ENCODE results near the gene NACC2. TPM values are rescaled to one million over a fixed set of nuclear protein-coding genes. Genes with fewer than 3 reads are reported as not detected.

NACC2 gene
- total and polyA plus RNA-seq, 2 donors (not counting 1 experiment from before 2014, with no cell fraction given) = 0.34 to 1.9 TPM

DNA sequence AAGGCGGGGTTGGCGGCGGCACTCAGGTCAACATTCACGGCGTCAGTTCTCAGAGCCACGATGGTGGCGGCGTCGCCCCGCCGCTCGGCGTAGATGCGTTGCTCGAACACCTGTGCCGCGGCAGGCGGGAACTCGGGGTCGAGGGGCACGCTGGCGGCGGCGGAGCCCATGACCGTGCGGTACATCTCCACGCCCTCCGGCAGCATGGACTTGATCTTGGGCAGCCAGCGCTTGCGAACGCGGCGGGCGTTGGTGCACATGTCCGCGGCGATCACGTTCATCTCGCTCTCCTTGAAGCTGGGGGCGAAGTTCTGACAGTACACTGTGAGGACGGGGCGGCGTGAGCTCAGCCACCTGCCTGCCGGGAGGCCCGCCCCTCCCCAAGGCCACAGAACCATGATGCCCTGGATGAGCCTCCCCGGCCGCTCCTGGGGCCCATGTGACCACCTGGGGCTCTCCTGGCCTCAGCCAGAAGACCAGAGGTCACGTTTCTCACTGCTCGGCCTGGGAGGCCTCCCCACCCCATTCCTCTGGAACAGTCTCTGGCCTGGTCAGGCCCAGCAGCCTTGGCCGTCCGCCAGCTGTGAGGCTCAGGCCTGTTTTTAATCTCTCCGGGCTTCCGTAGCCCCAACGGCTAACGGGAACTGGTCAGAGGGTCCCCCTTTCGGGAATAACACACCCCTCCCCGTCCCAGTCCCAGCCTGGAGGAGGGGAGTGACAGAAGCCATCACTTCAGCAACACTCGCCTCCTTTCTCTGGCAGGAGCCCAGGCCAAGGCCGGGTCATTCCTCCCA lies 83.2 kb downstream of the NACC2 start:
- no peak overlapping the region for H3K27ac ChIP-seq (ENCODE audit: low read length in 2 of 2)
- H3K9ac ChIP-seq (ENCODE audit: low read length) = no peak overlapping the region
- no peaks in the 10 kb centered on the region for H3K36me3 ChIP-seq (replicated peaks in 1 of 2; ENCODE audit: control extremely low read depth in 1 of 2, control insufficient read depth in 1 of 2, extremely low read depth in 1 of 2, insufficient read depth in 2 of 2, low read length in 1 of 2)
- no peaks in the 10 kb centered on the region for H3K4me1 ChIP-seq (ENCODE audit: control insufficient read depth in 2 of 2, insufficient read depth in 2 of 2, low read length in 2 of 2)
- 97% methylated on average over 59 of the region's 59 CpGs for WGBS (ENCODE audit: insufficient coverage)
- H3K9me3 Mint-ChIP-seq (ENCODE audit: insufficient read depth) = no peaks in the 10 kb centered on the region
- CTCF ChIA-PET = no interaction called here
- H4K20me1 ChIP-seq (ENCODE audit: control insufficient read depth, insufficient read depth, low read length, poor library complexity, severe bottlenecking) = no peaks in the 10 kb centered on the region
- H3K27me3 Mint-ChIP-seq = no peaks in the 10 kb centered on the region
- no peak for ATAC-seq (ENCODE audit: low read depth)
- no peaks in the 10 kb centered on the region for H3K4me1 Mint-ChIP-seq
- no peak overlapping the region for H3K4me3 Mint-ChIP-seq
- H3K79me2 ChIP-seq (ENCODE audit: control insufficient read depth, insufficient read depth, low read length) = no peaks in the 10 kb centered on the region
- intact Hi-C loops (cut with micrococcal nuclease) = no loop called here
- DNase-seq = no peak
- H3K27me3 ChIP-seq (replicated peaks in 1 of 4; ENCODE audit: control extremely low read depth in 1 of 4, control insufficient read depth in 3 of 4, insufficient read depth in 4 of 4, low read length in 3 of 4) = no peaks in the 10 kb centered on the region
- no peak overlapping the region for H2AFZ ChIP-seq (ENCODE audit: insufficient read depth, low read depth, low read length, poor library complexity, severe bottlenecking)
- H3K4me3 ChIP-seq (ENCODE audit: control extremely low read depth in 1 of 5, extremely low read depth in 1 of 5, insufficient read depth in 1 of 5, low read depth in 2 of 5, low read length in 4 of 5) = no peak overlapping the region
- POLR2A ChIA-PET = no interaction called here
- no peak for TF ChIP-seq EZH2 (IDR thresholded peaks at IDR 0.05; ENCODE audit: borderline replicate concordance, insufficient read depth, low read depth, low read length, poor library complexity, severe bottlenecking)
- TF ChIP-seq, protein P1, sequence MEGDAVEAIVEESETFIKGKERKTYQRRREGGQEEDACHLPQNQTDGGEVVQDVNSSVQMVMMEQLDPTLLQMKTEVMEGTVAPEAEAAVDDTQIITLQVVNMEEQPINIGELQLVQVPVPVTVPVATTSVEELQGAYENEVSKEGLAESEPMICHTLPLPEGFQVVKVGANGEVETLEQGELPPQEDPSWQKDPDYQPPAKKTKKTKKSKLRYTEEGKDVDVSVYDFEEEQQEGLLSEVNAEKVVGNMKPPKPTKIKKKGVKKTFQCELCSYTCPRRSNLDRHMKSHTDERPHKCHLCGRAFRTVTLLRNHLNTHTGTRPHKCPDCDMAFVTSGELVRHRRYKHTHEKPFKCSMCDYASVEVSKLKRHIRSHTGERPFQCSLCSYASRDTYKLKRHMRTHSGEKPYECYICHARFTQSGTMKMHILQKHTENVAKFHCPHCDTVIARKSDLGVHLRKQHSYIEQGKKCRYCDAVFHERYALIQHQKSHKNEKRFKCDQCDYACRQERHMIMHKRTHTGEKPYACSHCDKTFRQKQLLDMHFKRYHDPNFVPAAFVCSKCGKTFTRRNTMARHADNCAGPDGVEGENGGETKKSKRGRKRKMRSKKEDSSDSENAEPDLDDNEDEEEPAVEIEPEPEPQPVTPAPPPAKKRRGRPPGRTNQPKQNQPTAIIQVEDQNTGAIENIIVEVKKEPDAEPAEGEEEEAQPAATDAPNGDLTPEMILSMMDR (IDR thresholded peaks at IDR 0.05) = no peak
- H3K9me3 ChIP-seq (ENCODE audit: control extremely low read depth in 1 of 3, control insufficient read depth in 2 of 3, insufficient read depth in 1 of 3, low read length in 2 of 3) = no peaks in the 10 kb centered on the region
- no peak overlapping the region for H3K27ac Mint-ChIP-seq
- no peak overlapping the region for H3K4me2 ChIP-seq (replicated peaks; ENCODE audit: low read depth, low read length, poor library complexity, severe bottlenecking)

DNA sequence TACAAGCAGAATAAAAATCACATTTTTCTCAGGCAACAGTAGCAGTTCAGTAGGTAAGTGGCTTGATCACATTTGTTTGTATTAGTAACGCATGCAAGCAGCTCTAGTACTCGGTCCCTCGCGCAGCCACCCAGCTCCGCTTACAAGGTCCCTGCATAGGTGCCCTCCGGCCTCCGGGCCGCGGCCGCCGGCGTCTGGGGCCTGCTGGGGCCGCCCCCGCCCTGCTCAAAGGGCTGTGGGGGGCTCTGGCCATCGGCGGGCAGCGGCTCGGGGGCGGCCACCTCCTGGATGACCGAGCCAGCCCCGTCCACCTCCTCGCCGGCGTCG lies 83.8 kb downstream of the NACC2 start:
- Histone ChIP-seq H3K4me1 (ENCODE audit: control insufficient read depth in 2 of 2, insufficient read depth in 2 of 2, low read length in 2 of 2) (no peaks in the 10 kb centered on the region), H3K4me3 (ENCODE audit: control extremely low read depth in 1 of 5, extremely low read depth in 1 of 5, insufficient read depth in 1 of 5, low read depth in 2 of 5, low read length in 4 of 5) (no peak overlapping the region), H3K27me3 (replicated peaks in 1 of 4; ENCODE audit: control extremely low read depth in 1 of 4, control insufficient read depth in 3 of 4, insufficient read depth in 4 of 4, low read length in 3 of 4) (no peaks in the 10 kb centered on the region), H4K20me1 (ENCODE audit: control insufficient read depth, insufficient read depth, low read length, poor library complexity, severe bottlenecking) (no peaks in the 10 kb centered on the region), H3K4me2 (replicated peaks; ENCODE audit: low read depth, low read length, poor library complexity, severe bottlenecking) (no peak overlapping the region), H3K36me3 (replicated peaks in 1 of 2; ENCODE audit: control extremely low read depth in 1 of 2, control insufficient read depth in 1 of 2, extremely low read depth in 1 of 2, insufficient read depth in 2 of 2, low read length in 1 of 2) (no peaks in the 10 kb centered on the region), H3K9ac (ENCODE audit: low read length) (no peak overlapping the region), H2AFZ (ENCODE audit: insufficient read depth, low read depth, low read length, poor library complexity, severe bottlenecking) (no peak overlapping the region), H3K27ac (ENCODE audit: low read length in 2 of 2) (no peak overlapping the region), H3K9me3 (ENCODE audit: control extremely low read depth in 1 of 3, control insufficient read depth in 2 of 3, insufficient read depth in 1 of 3, low read length in 2 of 3) (no peaks in the 10 kb centered on the region), H3K79me2 (ENCODE audit: control insufficient read depth, insufficient read depth, low read length) (no peaks in the 10 kb centered on the region)
- Mint-ChIP-seq H3K27ac (no peak overlapping the region), H3K9me3 (ENCODE audit: insufficient read depth) (no peaks in the 10 kb centered on the region), H3K4me3 (no peak overlapping the region), H3K4me1 (no peaks in the 10 kb centered on the region), H3K27me3 (no peaks in the 10 kb centered on the region)
- ATAC-seq (ENCODE audit: low read depth) (no peak), DNase-seq (no peak)
- intact Hi-C loops (cut with micrococcal nuclease) = no loop called here
- TF ChIP-seq, protein P1 (IDR thresholded peaks at IDR 0.05) = no peak
- no peak for TF ChIP-seq EZH2 (IDR thresholded peaks at IDR 0.05; ENCODE audit: borderline replicate concordance, insufficient read depth, low read depth, low read length, poor library complexity, severe bottlenecking)
- ChIA-PET CTCF (no interaction called here), POLR2A (no interaction called here)
- WGBS (ENCODE audit: insufficient coverage) = 95% methylated on average over 25 of the region's 25 CpGs
